Measurements from ENCODE around the gene KCNRG. TPM values are rescaled to one million over a fixed set of nuclear protein-coding genes. Genes with fewer than 3 reads are reported as not detected.

Gene KCNRG
- total and polyA plus RNA-seq, 2 experiments from 2014 or later = 0.60 TPM; not detected in 1

DNA sequence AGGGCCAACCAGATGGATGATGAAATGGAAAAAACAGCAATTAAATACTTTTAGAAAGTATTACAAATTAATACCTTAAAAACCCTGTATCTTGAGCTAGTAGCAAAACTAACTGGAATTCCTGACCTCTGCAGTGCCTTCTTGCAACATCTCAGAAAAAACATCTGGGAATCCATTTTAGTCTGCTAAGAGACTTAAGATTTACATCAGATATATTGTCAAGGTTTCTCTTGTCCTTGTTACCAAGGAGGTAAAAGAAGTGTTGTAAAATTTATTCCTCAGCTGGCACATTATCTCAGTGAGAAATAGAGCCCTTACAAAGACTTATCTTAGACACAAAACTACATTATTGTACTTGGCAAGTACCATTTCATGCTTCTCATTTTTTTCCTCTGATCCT is 18.5 kb downstream of the KCNRG start:
- H3K4me1 Mint-ChIP-seq = peaks cover 15% of the 10 kb centered on the region
- TF ChIP-seq CREB1 (CRISPR knock-in tag; IDR thresholded peaks at IDR 0.05; ENCODE audit: low read depth) = no peak
- TF ChIP-seq POLR2AphosphoS5 (IDR thresholded peaks at IDR 0.05; ENCODE audit: low read depth) = no peak
- TF ChIP-seq, protein P1, sequence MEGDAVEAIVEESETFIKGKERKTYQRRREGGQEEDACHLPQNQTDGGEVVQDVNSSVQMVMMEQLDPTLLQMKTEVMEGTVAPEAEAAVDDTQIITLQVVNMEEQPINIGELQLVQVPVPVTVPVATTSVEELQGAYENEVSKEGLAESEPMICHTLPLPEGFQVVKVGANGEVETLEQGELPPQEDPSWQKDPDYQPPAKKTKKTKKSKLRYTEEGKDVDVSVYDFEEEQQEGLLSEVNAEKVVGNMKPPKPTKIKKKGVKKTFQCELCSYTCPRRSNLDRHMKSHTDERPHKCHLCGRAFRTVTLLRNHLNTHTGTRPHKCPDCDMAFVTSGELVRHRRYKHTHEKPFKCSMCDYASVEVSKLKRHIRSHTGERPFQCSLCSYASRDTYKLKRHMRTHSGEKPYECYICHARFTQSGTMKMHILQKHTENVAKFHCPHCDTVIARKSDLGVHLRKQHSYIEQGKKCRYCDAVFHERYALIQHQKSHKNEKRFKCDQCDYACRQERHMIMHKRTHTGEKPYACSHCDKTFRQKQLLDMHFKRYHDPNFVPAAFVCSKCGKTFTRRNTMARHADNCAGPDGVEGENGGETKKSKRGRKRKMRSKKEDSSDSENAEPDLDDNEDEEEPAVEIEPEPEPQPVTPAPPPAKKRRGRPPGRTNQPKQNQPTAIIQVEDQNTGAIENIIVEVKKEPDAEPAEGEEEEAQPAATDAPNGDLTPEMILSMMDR (conservative IDR thresholded peaks at IDR 0.05; ENCODE audit: low read depth in 2 of 2) = no peak
- TF ChIP-seq, protein P2, sequence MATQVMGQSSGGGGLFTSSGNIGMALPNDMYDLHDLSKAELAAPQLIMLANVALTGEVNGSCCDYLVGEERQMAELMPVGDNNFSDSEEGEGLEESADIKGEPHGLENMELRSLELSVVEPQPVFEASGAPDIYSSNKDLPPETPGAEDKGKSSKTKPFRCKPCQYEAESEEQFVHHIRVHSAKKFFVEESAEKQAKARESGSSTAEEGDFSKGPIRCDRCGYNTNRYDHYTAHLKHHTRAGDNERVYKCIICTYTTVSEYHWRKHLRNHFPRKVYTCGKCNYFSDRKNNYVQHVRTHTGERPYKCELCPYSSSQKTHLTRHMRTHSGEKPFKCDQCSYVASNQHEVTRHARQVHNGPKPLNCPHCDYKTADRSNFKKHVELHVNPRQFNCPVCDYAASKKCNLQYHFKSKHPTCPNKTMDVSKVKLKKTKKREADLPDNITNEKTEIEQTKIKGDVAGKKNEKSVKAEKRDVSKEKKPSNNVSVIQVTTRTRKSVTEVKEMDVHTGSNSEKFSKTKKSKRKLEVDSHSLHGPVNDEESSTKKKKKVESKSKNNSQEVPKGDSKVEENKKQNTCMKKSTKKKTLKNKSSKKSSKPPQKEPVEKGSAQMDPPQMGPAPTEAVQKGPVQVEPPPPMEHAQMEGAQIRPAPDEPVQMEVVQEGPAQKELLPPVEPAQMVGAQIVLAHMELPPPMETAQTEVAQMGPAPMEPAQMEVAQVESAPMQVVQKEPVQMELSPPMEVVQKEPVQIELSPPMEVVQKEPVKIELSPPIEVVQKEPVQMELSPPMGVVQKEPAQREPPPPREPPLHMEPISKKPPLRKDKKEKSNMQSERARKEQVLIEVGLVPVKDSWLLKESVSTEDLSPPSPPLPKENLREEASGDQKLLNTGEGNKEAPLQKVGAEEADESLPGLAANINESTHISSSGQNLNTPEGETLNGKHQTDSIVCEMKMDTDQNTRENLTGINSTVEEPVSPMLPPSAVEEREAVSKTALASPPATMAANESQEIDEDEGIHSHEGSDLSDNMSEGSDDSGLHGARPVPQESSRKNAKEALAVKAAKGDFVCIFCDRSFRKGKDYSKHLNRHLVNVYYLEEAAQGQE (IDR thresholded peaks at IDR 0.05; ENCODE audit: unreplicated experiment) = no peak
- no peak for TF ChIP-seq JUNB (IDR thresholded peaks at IDR 0.05; ENCODE audit: unreplicated experiment)
- no peak for TF ChIP-seq EZH2phosphoT487 (IDR thresholded peaks at IDR 0.05; ENCODE audit: unreplicated experiment)
- no peak for TF ChIP-seq STAT1 (IDR thresholded peaks at IDR 0.05; ENCODE audit: unreplicated experiment)
- TF ChIP-seq NANOG (IDR thresholded peaks at IDR 0.05; ENCODE audit: borderline replicate concordance) = no peak
- TF ChIP-seq, protein P3, sequence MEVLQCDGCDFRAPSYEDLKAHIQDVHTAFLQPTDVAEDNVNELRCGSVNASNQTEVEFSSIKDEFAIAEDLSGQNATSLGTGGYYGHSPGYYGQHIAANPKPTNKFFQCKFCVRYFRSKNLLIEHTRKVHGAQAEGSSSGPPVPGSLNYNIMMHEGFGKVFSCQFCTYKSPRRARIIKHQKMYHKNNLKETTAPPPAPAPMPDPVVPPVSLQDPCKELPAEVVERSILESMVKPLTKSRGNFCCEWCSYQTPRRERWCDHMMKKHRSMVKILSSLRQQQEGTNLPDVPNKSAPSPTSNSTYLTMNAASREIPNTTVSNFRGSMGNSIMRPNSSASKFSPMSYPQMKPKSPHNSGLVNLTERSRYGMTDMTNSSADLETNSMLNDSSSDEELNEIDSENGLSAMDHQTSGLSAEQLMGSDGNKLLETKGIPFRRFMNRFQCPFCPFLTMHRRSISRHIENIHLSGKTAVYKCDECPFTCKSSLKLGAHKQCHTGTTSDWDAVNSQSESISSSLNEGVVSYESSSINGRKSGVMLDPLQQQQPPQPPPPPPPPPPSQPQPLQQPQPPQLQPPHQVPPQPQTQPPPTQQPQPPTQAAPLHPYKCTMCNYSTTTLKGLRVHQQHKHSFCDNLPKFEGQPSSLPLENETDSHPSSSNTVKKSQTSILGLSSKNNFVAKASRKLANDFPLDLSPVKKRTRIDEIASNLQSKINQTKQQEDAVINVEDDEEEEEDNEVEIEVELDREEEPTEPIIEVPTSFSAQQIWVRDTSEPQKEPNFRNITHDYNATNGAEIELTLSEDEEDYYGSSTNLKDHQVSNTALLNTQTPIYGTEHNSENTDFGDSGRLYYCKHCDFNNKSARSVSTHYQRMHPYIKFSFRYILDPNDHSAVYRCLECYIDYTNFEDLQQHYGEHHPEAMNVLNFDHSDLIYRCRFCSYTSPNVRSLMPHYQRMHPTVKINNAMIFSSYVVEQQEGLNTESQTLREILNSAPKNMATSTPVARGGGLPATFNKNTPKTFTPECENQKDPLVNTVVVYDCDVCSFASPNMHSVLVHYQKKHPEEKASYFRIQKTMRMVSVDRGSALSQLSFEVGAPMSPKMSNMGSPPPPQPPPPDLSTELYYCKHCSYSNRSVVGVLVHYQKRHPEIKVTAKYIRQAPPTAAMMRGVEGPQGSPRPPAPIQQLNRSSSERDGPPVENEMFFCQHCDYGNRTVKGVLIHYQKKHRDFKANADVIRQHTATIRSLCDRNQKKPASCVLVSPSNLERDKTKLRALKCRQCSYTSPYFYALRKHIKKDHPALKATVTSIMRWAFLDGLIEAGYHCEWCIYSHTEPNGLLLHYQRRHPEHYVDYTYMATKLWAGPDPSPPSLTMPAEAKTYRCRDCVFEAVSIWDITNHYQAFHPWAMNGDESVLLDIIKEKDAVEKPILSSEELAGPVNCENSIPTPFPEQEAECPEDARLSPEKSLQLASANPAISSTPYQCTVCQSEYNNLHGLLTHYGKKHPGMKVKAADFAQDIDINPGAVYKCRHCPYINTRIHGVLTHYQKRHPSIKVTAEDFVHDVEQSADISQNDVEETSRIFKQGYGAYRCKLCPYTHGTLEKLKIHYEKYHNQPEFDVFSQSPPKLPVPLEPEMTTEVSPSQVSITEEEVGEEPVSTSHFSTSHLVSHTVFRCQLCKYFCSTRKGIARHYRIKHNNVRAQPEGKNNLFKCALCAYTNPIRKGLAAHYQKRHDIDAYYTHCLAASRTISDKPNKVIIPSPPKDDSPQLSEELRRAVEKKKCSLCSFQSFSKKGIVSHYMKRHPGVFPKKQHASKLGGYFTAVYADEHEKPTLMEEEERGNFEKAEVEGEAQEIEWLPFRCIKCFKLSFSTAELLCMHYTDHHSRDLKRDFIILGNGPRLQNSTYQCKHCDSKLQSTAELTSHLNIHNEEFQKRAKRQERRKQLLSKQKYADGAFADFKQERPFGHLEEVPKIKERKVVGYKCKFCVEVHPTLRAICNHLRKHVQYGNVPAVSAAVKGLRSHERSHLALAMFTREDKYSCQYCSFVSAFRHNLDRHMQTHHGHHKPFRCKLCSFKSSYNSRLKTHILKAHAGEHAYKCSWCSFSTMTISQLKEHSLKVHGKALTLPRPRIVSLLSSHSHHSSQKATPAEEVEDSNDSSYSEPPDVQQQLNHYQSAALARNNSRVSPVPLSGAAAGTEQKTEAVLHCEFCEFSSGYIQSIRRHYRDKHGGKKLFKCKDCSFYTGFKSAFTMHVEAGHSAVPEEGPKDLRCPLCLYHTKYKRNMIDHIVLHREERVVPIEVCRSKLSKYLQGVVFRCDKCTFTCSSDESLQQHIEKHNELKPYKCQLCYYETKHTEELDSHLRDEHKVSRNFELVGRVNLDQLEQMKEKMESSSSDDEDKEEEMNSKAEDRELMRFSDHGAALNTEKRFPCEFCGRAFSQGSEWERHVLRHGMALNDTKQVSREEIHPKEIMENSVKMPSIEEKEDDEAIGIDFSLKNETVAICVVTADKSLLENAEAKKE (CRISPR knock-in tag; IDR thresholded peaks at IDR 0.05) = no peak
- TF ChIP-seq ZNF331 (CRISPR knock-in tag; IDR thresholded peaks at IDR 0.05; ENCODE audit: low read depth) = no peak
- TF ChIP-seq, protein P4, sequence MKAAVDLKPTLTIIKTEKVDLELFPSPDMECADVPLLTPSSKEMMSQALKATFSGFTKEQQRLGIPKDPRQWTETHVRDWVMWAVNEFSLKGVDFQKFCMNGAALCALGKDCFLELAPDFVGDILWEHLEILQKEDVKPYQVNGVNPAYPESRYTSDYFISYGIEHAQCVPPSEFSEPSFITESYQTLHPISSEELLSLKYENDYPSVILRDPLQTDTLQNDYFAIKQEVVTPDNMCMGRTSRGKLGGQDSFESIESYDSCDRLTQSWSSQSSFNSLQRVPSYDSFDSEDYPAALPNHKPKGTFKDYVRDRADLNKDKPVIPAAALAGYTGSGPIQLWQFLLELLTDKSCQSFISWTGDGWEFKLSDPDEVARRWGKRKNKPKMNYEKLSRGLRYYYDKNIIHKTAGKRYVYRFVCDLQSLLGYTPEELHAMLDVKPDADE (IDR thresholded peaks at IDR 0.05) = no peak
- TF ChIP-seq EZH2 (IDR thresholded peaks at IDR 0.05; ENCODE audit: low read depth, unreplicated experiment) = no peak
- no peak for TF ChIP-seq ZNF114 (CRISPR knock-in tag; IDR thresholded peaks at IDR 0.05)
- H3K27me3 Mint-ChIP-seq (ENCODE audit: insufficient read depth, low read depth, poor library complexity) = peaks cover 3% of the 10 kb centered on the region
- Histone ChIP-seq H3K79me2 (replicated peaks; ENCODE audit: insufficient read depth) (no peaks in the 10 kb centered on the region), H2AFZ (no peak overlapping the region), H3K4me2 (no peak overlapping the region), H3K27ac (ENCODE audit: low read depth) (no peak overlapping the region), H3K4me3 (no peak overlapping the region), H3F3A (replicated peaks; ENCODE audit: low read depth) (no peaks in the 10 kb centered on the region), H3K4me1 (ENCODE audit: insufficient read depth) (peaks cover 10% of the 10 kb centered on the region), H4K20me1 (replicated peaks; ENCODE audit: insufficient read depth) (no peaks in the 10 kb centered on the region), H3K36me3 (ENCODE audit: insufficient read depth) (no peaks in the 10 kb centered on the region), H3K27me3 (ENCODE audit: insufficient read depth) (no peaks in the 10 kb centered on the region), H3K9me2 (ENCODE audit: insufficient read depth) (no peaks in the 10 kb centered on the region)
- H3K9me3 Mint-ChIP-seq = no peaks in the 10 kb centered on the region
- H3K27ac Mint-ChIP-seq = no peak overlapping the region
- ATAC-seq (no peak), DNase-seq (ENCODE audit: low spot score) (no peak)
- H3K4me3 Mint-ChIP-seq = no peak overlapping the region
- H3K36me3 Mint-ChIP-seq (ENCODE audit: low read depth) = no peaks in the 10 kb centered on the region
